Naive thymus-derived CD4-positive, alpha-beta T cell (primary cell): ENCODE results near the gene CHST3. TPM values are rescaled to one million over a fixed set of nuclear protein-coding genes. Genes with fewer than 3 reads are reported as not detected.
A peak's percentile ranks its signal among the peaks of the same experiment; 100 is the strongest.

Experiments used
- ATAC-seq: fragments of 150-1000 bp; cut with Tn5 transposase; 2 replicates; pipeline ENCODE4 v1.10.0; 2021; ENCODE audit warnings: mild to moderate bottlenecking, moderate library complexity
- CTCF ChIA-PET: fragments of 350-600 bp; sonication (Branson Sonifier 250); formaldehyde crosslinking; loops from one replicate; lab custom pipeline; 2021; ENCODE audit warnings: antibody characterized with exemption; lab: Charles Lee
- POLR2A ChIA-PET: fragments of 350-600 bp; sonication (Branson Sonifier 250); formaldehyde crosslinking; loops from one replicate; lab custom pipeline; 2021; ENCODE audit warnings: antibody characterized with exemption, inconsistent platforms; lab: Charles Lee
- DNase-seq, 9 donors: peaks; one replicate each; pipeline versions ENCODE4 v3.0.0 to v3.0.0-alpha.2; 2020 to 2022; ENCODE audit warnings: mixed read lengths in 1 of 9
- H3K27ac ChIP-seq: one replicate; pipeline ENCODE4 v1.7.0; 2013; ENCODE audit warnings: mild to moderate bottlenecking, low read depth, low read length, moderate library complexity
- H3K27me3 ChIP-seq, 2 donors: one replicate each; pipeline ENCODE4 v1.7.0; 2013; ENCODE audit warnings: low read length in 2 of 2, mild to moderate bottlenecking in 2 of 2, moderate library complexity in 2 of 2; ENCODE audit not compliant: control insufficient read depth in 2 of 2, insufficient read depth in 2 of 2
- H3K36me3 ChIP-seq, 3 experiments: 1 replicate in 2 of 3; 2 replicates in 1 of 3; pipeline ENCODE4 v1.7.0; 2013; ENCODE audit warnings: low read length in 3 of 3, mild to moderate bottlenecking in 3 of 3, moderate library complexity in 1 of 3; ENCODE audit not compliant: insufficient read depth in 3 of 3, control insufficient read depth in 2 of 3
- H3K4me1 ChIP-seq, 2 donors: one replicate each; pipeline ENCODE4 v1.7.0; 2013; ENCODE audit warnings: low read length in 2 of 2, mild to moderate bottlenecking in 2 of 2, moderate library complexity in 1 of 2; ENCODE audit not compliant: control insufficient read depth in 2 of 2, insufficient read depth in 2 of 2
- H3K4me3 ChIP-seq: 2 replicates; pipeline ENCODE4 v1.7.0; 2013; ENCODE audit warnings: mild to moderate bottlenecking, low read length
- H3K9me3 ChIP-seq, 3 experiments: 1 replicate in 2 of 3; 2 replicates in 1 of 3; pipeline ENCODE4 v1.7.0; 2013; ENCODE audit warnings: low read length in 3 of 3; ENCODE audit not compliant: control insufficient read depth in 2 of 3
- H3K27ac Mint-ChIP-seq, 9 donors: one replicate each; pipeline ENCODE4 v1.8.0; 2020 to 2022; ENCODE audit warnings: mixed read lengths in 9 of 9, mild to moderate bottlenecking in 8 of 9, moderate library complexity in 5 of 9, inconsistent platforms in 2 of 9
- H3K27me3 Mint-ChIP-seq, 5 donors: one replicate each; pipeline ENCODE4 v1.8.0; 2021 to 2022; ENCODE audit warnings: mixed read lengths in 5 of 5, mild to moderate bottlenecking in 1 of 5
- H3K36me3 Mint-ChIP-seq, 5 donors: one replicate each; pipeline ENCODE4 v1.8.0; 2020 to 2022; ENCODE audit warnings: mixed read lengths in 5 of 5, mild to moderate bottlenecking in 3 of 5, inconsistent platforms in 1 of 5
- H3K4me1 Mint-ChIP-seq, 7 donors: one replicate each; pipeline ENCODE4 v1.8.0; 2020 to 2022; ENCODE audit warnings: mixed read lengths in 7 of 7, mild to moderate bottlenecking in 3 of 7, inconsistent platforms in 1 of 7
- H3K4me3 Mint-ChIP-seq, 10 donors: one replicate each; pipeline ENCODE4 v1.8.0; 2020 to 2022; ENCODE audit warnings: mild to moderate bottlenecking in 10 of 10, mixed read lengths in 10 of 10, moderate library complexity in 6 of 10, inconsistent platforms in 2 of 10
- H3K9me3 Mint-ChIP-seq, 11 donors: one replicate each; pipeline ENCODE4 v1.8.0; 2020 to 2022; ENCODE audit warnings: mixed read lengths in 11 of 11, mild to moderate bottlenecking in 4 of 11, inconsistent platforms in 1 of 11, moderate library complexity in 1 of 11
- intact Hi-C, 2 donors: fragments of 100-400 bp; cut with micrococcal nuclease; formaldehyde crosslinking; loops; one replicate each; pipeline ENCODE4 v1.15.1; 2023
- polyA plus RNA-seq, 2 donors: library from polyadenylated mRNA; unstranded; fragments of 300-500 nt; fragmentation: Illumina TruSeq; gene quantifications; one replicate each; pipeline ENCODE4 v1.2.3, GENCODE V29; 2021
- total RNA-seq, 6 experiments: library from RNA in 5 of 6; stranded (reverse) in 5 of 6; gene quantifications; 1 replicate in 5 of 6; 2 replicates in 1 of 6; pipeline ENCODE4 v1.2.3 and lab custom pipeline; 2021 to 2026

CHST3 gene
- total and polyA plus RNA-seq, 7 experiments from 2014 or later = 0.05 TPM; not detected in 6

GRCh38 chr10:71995887-71996575 is 31.8 kb downstream of the CHST3 start:
- Mint-ChIP-seq H3K4me1 (peaks cover 0 to 5% (median 0%) of the 10 kb centered on the region in 7 donors), H3K27me3 (peaks cover 0 to 4% (median 0%) of the 10 kb centered on the region in 5 donors), H3K9me3 (no peaks in the 10 kb centered on the region), H3K36me3 (peaks cover 0 to 4% (median 0%) of the 10 kb centered on the region in 5 donors), H3K4me3 (no peak overlapping the region), H3K27ac (no peak overlapping the region)
- ATAC-seq (no peak), DNase-seq (no peak)
- POLR2A ChIA-PET = interaction anchor here (0.6 kb wide), 1 partner anchor 304 kb away, joined by 3 read pairs; no protein-coding TSS in a partner anchor
- no peak overlapping the region for H3K27ac ChIP-seq
- CTCF ChIA-PET = interaction anchor here (0.6 kb wide), 1 partner anchor 116 kb away, joined by 3 read pairs; no protein-coding TSS in a partner anchor
- no peaks in the 10 kb centered on the region for H3K36me3 ChIP-seq
- no peaks in the 10 kb centered on the region for H3K4me1 ChIP-seq
- no peaks in the 10 kb centered on the region for H3K9me3 ChIP-seq
- no peak overlapping the region for H3K4me3 ChIP-seq
- H3K27me3 ChIP-seq = no peaks in the 10 kb centered on the region
- intact Hi-C loops = no loop called here

DNA sequence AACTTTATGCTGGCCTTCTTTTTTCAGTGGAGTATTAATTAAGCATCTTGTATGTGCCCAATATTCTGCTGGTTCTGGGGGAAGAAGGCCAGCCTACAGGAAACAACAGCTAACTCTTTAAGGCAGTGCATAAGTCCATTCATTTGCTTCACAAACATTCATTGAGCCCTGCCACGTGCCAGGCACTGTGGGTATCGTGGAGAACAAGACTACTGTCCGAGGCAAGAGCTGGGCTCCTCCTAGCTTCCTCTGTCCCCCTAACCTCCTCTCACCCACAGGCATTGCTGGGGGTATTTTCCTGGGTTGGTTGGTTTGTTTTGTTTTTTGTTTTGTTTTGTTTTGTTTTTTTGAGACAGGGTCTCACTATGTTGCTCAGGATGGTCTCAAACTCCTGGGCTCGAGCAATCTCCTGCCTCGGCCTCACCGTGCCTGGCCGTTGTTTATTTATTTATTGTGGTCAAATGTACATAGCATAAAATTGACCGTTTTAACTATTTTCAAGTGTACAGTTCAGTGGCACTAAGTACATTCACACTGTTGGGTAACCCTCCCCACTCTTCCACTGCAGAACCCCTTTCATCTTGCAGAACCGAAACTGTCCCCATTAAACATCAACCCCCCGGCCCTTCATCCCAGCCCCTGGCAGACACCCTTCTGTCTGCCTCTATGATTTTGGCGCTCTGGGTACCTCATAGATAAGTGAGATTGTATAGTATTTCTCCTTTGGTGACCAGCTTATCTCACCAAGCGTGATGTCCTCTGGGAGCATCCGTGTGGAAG is 32.6 kb downstream of the CHST3 start:
- ATAC-seq = no peak

DNA sequence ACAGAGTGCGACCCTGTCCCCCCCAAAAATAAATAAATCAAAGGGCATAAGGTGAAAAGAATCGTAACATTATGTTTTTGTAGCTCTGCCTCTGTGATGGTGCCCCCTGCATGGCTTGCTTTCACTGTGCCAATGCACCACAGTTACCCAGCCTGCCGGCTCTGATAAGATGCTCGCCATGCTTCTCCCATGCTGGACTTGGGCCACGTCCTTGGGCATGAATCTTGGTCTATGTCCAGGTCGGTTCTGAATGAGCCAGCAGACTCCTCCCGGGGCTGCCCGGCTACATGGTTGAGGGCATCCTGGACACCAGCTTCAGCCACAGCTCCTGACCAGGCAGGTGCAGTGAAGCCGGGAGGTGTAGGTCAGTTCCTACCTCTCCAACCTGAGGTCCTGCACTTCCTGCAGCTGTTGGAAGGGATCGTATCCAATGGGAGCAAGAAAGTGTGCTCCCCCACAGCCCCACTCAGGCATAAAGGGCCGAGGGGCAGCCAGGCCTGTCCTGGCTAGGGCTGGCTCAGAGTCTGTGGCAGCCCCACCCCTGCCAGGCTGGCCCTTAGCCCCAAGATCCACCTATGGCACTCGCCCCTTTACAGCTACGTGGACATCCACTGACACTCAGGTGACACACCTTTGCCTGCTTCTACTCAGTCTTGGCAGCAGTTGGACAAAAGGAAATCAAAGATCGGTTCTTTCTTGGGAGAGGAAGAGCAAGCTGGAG is 34.1 kb downstream of the CHST3 start:
- Histone ChIP-seq H3K27ac (no peak overlapping the region), H3K9me3 (no peaks in the 10 kb centered on the region), H3K27me3 (no peaks in the 10 kb centered on the region), H3K4me3 (no peak overlapping the region), H3K36me3 (no peaks in the 10 kb centered on the region), H3K4me1 (no peaks in the 10 kb centered on the region)
- intact Hi-C loops = no loop called here
- H3K9me3 Mint-ChIP-seq = no peaks in the 10 kb centered on the region
- peaks cover 0 to 2% (median 0%) of the 10 kb centered on the region in 5 donors for H3K36me3 Mint-ChIP-seq
- POLR2A ChIA-PET = no interaction called here
- ATAC-seq (no peak), DNase-seq (no peak)
- peaks cover 0 to 3% (median 0%) of the 10 kb centered on the region in 5 donors for H3K27me3 Mint-ChIP-seq
- H3K27ac Mint-ChIP-seq = no peak overlapping the region
- H3K4me1 Mint-ChIP-seq = peaks cover 0 to 7% (median 0%) of the 10 kb centered on the region in 7 donors
- H3K4me3 Mint-ChIP-seq = no peak overlapping the region
- CTCF ChIA-PET = no interaction called here

More for the DNA sequence above, 32.6 kb downstream of the CHST3 start:
- H3K36me3 Mint-ChIP-seq = peaks cover 0 to 4% (median 0%) of the 10 kb centered on the region in 5 donors
- intact Hi-C loops = no loop called here
- H3K9me3 Mint-ChIP-seq = no peaks in the 10 kb centered on the region
- H3K4me1 ChIP-seq = no peaks in the 10 kb centered on the region
- H3K4me1 Mint-ChIP-seq = peaks cover 0 to 5% (median 0%) of the 10 kb centered on the region in 7 donors
- no peak overlapping the region for H3K27ac ChIP-seq
- no peak overlapping the region for H3K4me3 ChIP-seq
- peak overlapping the region in 2 of 9 donors; percentile 13 for H3K27ac Mint-ChIP-seq
- peaks cover 0 to 4% (median 0%) of the 10 kb centered on the region in 5 donors for H3K27me3 Mint-ChIP-seq
- no peak for DNase-seq
- no peaks in the 10 kb centered on the region for H3K9me3 ChIP-seq
- POLR2A ChIA-PET = no interaction called here
- no peak overlapping the region for H3K4me3 Mint-ChIP-seq
- CTCF ChIA-PET = interaction anchor here (0.6 kb wide), 1 partner anchor 117 kb away, joined by 3 read pairs; no protein-coding TSS in a partner anchor
- H3K27me3 ChIP-seq = no peaks in the 10 kb centered on the region
- H3K36me3 ChIP-seq = no peaks in the 10 kb centered on the region

DNA sequence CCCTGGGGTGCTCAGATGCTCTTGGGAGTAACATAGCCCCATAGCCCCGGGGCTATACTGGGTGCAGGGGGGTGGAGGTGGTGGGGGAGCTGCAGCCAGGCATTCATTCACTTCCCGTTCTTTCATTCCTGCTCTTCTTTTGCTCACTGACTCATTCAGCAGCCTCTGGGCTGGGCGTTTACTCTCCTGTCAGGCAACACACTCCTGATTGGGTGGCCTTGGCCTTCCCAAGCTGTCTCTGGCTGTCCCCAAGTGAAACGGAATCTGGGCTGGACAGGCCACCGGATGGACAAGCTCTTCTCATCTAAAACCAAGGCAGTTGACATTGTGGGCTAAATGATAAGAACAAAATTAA is 34.6 kb downstream of the CHST3 start:
- CTCF ChIA-PET = no interaction called here
- no peak for DNase-seq
- peaks cover 0 to 7% (median 0%) of the 10 kb centered on the region in 7 donors for H3K4me1 Mint-ChIP-seq
- H3K36me3 ChIP-seq = no peaks in the 10 kb centered on the region
- H3K4me3 ChIP-seq = no peak overlapping the region
- H3K27ac Mint-ChIP-seq = no peak overlapping the region
- no peak overlapping the region for H3K27ac ChIP-seq
- no peaks in the 10 kb centered on the region for H3K27me3 ChIP-seq
- H3K9me3 ChIP-seq = no peaks in the 10 kb centered on the region
- intact Hi-C loops = no loop called here
- no peaks in the 10 kb centered on the region for H3K9me3 Mint-ChIP-seq
- H3K27me3 Mint-ChIP-seq = peaks cover 0 to 2% (median 0%) of the 10 kb centered on the region in 5 donors
- no peaks in the 10 kb centered on the region for H3K4me1 ChIP-seq
- no peaks in the 10 kb centered on the region for H3K36me3 Mint-ChIP-seq
- ATAC-seq = no peak
- POLR2A ChIA-PET = no interaction called here
- H3K4me3 Mint-ChIP-seq = no peak overlapping the region

GRCh38 chr10:71999360-72000072 is 35.3 kb downstream of the CHST3 start:
- Mint-ChIP-seq H3K36me3 (no peaks in the 10 kb centered on the region), H3K9me3 (no peaks in the 10 kb centered on the region), H3K4me3 (no peak overlapping the region), H3K27ac (no peak overlapping the region), H3K27me3 (peaks cover 0 to 2% (median 0%) of the 10 kb centered on the region in 5 donors), H3K4me1 (peaks cover 0 to 7% (median 0%) of the 10 kb centered on the region in 7 donors)
- no peaks in the 10 kb centered on the region for H3K4me1 ChIP-seq
- H3K27ac ChIP-seq = no peak overlapping the region
- CTCF ChIA-PET = no interaction called here
- intact Hi-C loops = no loop called here
- no peaks in the 10 kb centered on the region for H3K9me3 ChIP-seq
- DNase-seq (no peak), ATAC-seq (no peak)
- H3K27me3 ChIP-seq = no peaks in the 10 kb centered on the region
- POLR2A ChIA-PET = no interaction called here
- H3K4me3 ChIP-seq = no peak overlapping the region
- H3K36me3 ChIP-seq = no peaks in the 10 kb centered on the region
